ENCODE measurements around the gene DPY19L3.

DPY19L3 gene

GRCh38 chr19:32480321-32480720 lies 74.8 kb downstream of the DPY19L3 start:
- Histone ChIP-seq H3K4me1 (ENCODE audit: control insufficient read depth, low read length) (no peaks in the 10 kb centered on the region), H3K79me2 (ENCODE audit: control insufficient read depth, low read length) (no peaks in the 10 kb centered on the region), H4K20me1 (ENCODE audit: control insufficient read depth, insufficient read depth, low read depth, low read length) (no peaks in the 10 kb centered on the region), H3K27ac (ENCODE audit: low read depth, low read length) (no peak overlapping the region), H3K4me3 (ENCODE audit: low read length) (no peak overlapping the region), H3F3A (ENCODE audit: control insufficient read depth, insufficient read depth) (no peaks in the 10 kb centered on the region), H3K27me3 (ENCODE audit: control insufficient read depth, low read length) (no peaks in the 10 kb centered on the region), H3K9me2 (replicated peaks; ENCODE audit: control insufficient read depth, low read length) (no peaks in the 10 kb centered on the region), H3K9me3 (ENCODE audit: control insufficient read depth, insufficient read depth, low read length) (no peaks in the 10 kb centered on the region), H3K4me2 (ENCODE audit: low read length) (no peak overlapping the region), H3K36me3 (ENCODE audit: control insufficient read depth, low read length) (peaks cover 47% of the 10 kb centered on the region)
- TF ChIP-seq CTCF (IDR thresholded peaks at IDR 0.05; ENCODE audit: low read depth, low read length, poor library complexity, severe bottlenecking) (no peak), EZH2phosphoT487 (IDR thresholded peaks at IDR 0.05; ENCODE audit: borderline replicate concordance, low read length) (no peak)

- Histone ChIP-seq H3K4me3 (ENCODE audit: low read length) (no peak overlapping the region), H3F3A (ENCODE audit: control insufficient read depth, insufficient read depth) (no peaks in the 10 kb centered on the region), H3K9me2 (replicated peaks; ENCODE audit: control insufficient read depth, low read length) (no peaks in the 10 kb centered on the region), H3K9me3 (ENCODE audit: control insufficient read depth, insufficient read depth, low read length) (no peaks in the 10 kb centered on the region), H3K4me1 (ENCODE audit: control insufficient read depth, low read length) (no peaks in the 10 kb centered on the region), H3K36me3 (ENCODE audit: control insufficient read depth, low read length) (peaks cover 45% of the 10 kb centered on the region), H4K20me1 (ENCODE audit: control insufficient read depth, insufficient read depth, low read depth, low read length) (no peaks in the 10 kb centered on the region), H3K27me3 (ENCODE audit: control insufficient read depth, low read length) (no peaks in the 10 kb centered on the region), H3K4me2 (ENCODE audit: low read length) (no peak overlapping the region), H3K27ac (ENCODE audit: low read depth, low read length) (no peak overlapping the region), H3K79me2 (ENCODE audit: control insufficient read depth, low read length) (no peaks in the 10 kb centered on the region)
- TF ChIP-seq CTCF (IDR thresholded peaks at IDR 0.05; ENCODE audit: low read depth, low read length, poor library complexity, severe bottlenecking) (no peak), EZH2phosphoT487 (IDR thresholded peaks at IDR 0.05; ENCODE audit: borderline replicate concordance, low read length) (no peak)
Observed at GRCh38 chr19:32483574-32483973, 78.0 kb downstream of the DPY19L3 start.

- no peak overlapping the region for H3K4me3 ChIP-seq (ENCODE audit: low read length)
- TF ChIP-seq CTCF (IDR thresholded peaks at IDR 0.05; ENCODE audit: low read depth, low read length, poor library complexity, severe bottlenecking) (no peak), EZH2phosphoT487 (IDR thresholded peaks at IDR 0.05; ENCODE audit: borderline replicate concordance, low read length) (no peak)
- H3K27me3 ChIP-seq (ENCODE audit: control insufficient read depth, low read length), result no peaks in the 10 kb centered on the region
- H3K4me2 ChIP-seq (ENCODE audit: low read length), result no peak overlapping the region
- peaks cover 1% of the 10 kb centered on the region; the same call in 1 of the 2 replicates for H3K36me3 ChIP-seq (ENCODE audit: control insufficient read depth, low read length)
- no peaks in the 10 kb centered on the region for H4K20me1 ChIP-seq (ENCODE audit: control insufficient read depth, insufficient read depth, low read depth, low read length)
- no peaks in the 10 kb centered on the region for H3F3A ChIP-seq (ENCODE audit: control insufficient read depth, insufficient read depth)
- no peaks in the 10 kb centered on the region for H3K4me1 ChIP-seq (ENCODE audit: control insufficient read depth, low read length)
- no peak overlapping the region for H3K27ac ChIP-seq (ENCODE audit: low read depth, low read length)
- no peaks in the 10 kb centered on the region for H3K9me2 ChIP-seq (replicated peaks; ENCODE audit: control insufficient read depth, low read length)
- no peaks in the 10 kb centered on the region for H3K9me3 ChIP-seq (ENCODE audit: control insufficient read depth, insufficient read depth, low read length)
- H3K79me2 ChIP-seq (ENCODE audit: control insufficient read depth, low read length), result no peaks in the 10 kb centered on the region
Observed at GRCh38 chr19:32489971-32490370, 84.4 kb downstream of the DPY19L3 start.

- no peak overlapping the region for H3K4me2 ChIP-seq (ENCODE audit: low read length)
- no peaks in the 10 kb centered on the region for H3K9me2 ChIP-seq (replicated peaks; ENCODE audit: control insufficient read depth, low read length)
- H3K27me3 ChIP-seq (ENCODE audit: control insufficient read depth, low read length), result no peaks in the 10 kb centered on the region
- H3K9me3 ChIP-seq (ENCODE audit: control insufficient read depth, insufficient read depth, low read length), result no peaks in the 10 kb centered on the region
- H3K27ac ChIP-seq (ENCODE audit: low read depth, low read length), result no peak overlapping the region
- H3F3A ChIP-seq (ENCODE audit: control insufficient read depth, insufficient read depth), result no peaks in the 10 kb centered on the region
- no peaks in the 10 kb centered on the region for H3K79me2 ChIP-seq (ENCODE audit: control insufficient read depth, low read length)
- no peaks in the 10 kb centered on the region for H4K20me1 ChIP-seq (ENCODE audit: control insufficient read depth, insufficient read depth, low read depth, low read length)
- TF ChIP-seq EZH2phosphoT487 (IDR thresholded peaks at IDR 0.05; ENCODE audit: borderline replicate concordance, low read length) (no peak), CTCF (IDR thresholded peaks at IDR 0.05; ENCODE audit: low read depth, low read length, poor library complexity, severe bottlenecking) (no peak)
- no peaks in the 10 kb centered on the region for H3K36me3 ChIP-seq (ENCODE audit: control insufficient read depth, low read length)
- H3K4me3 ChIP-seq (ENCODE audit: low read length), result no peak overlapping the region
- H3K4me1 ChIP-seq (ENCODE audit: control insufficient read depth, low read length), result no peaks in the 10 kb centered on the region
Observed at GRCh38 chr19:32497391-32497790, 91.8 kb downstream of the DPY19L3 start.

All from DOHH2 (cell line).